ENCODE results near the gene ARID4A. TPM values are rescaled to one million over a fixed set of nuclear protein-coding genes. Genes with fewer than 3 reads are reported as not detected.
"Not testable (repeated sequence)": the region's sequence is repeated elsewhere in the genome, so short reads cannot be mapped to it uniquely, and the experiment has no call there.

Gene ARID4A
- 39.6 and 42.0 TPM in 2 replicates for total RNA-seq

- ATAC-seq (ENCODE audit: low read depth) (peak; percentile 8), DNase-seq (peak; percentile 68)
- no peaks in the 10 kb centered on the region for H3K9me3 Mint-ChIP-seq
- CTCF ChIA-PET = interaction anchor here (0.6 to 1.1 kb wide), 2 partner anchors 40 to 54 kb away, joined by 3 to 7 read pairs; partner anchors contain the start of gene PSMA3
- intact Hi-C loops (cut with micrococcal nuclease) = loop anchor here (1.0 to 5.0 kb wide), 6 partner anchors 17 to 1950 kb away; partner anchors contain the start of genes ACTR10, KIAA0586, PPM1A and PSMA3
- no peak for TF ChIP-seq CTCF (IDR thresholded peaks at IDR 0.05)
- H3K27me3 Mint-ChIP-seq = no peaks in the 10 kb centered on the region
- POLR2A ChIA-PET = interaction anchor here (0.6 to 3.3 kb wide), 24 partner anchors 9 to 1950 kb away, joined by 3 to 56 read pairs (median 6); partner anchors contain the start of genes ACTR10, KIAA0586, NAA30 and PPM1A
- H3K27ac Mint-ChIP-seq = peak within 1 kb of the TSS; percentile 96
- peak within 1 kb of the TSS; percentile 99 for H3K4me3 Mint-ChIP-seq
- peaks cover 46% of the 10 kb centered on the region for H3K36me3 Mint-ChIP-seq (ENCODE audit: low read depth)
- H3K4me1 Mint-ChIP-seq = peaks cover 53% of the 10 kb centered on the region
These were observed at the start of gene ARID4A for GRCh38 chr14:58298477-58299400. ARID4A (plus strand) TSS chr14:58298555; CDS start chr14:58299855, 1,300 bp downstream.

- Mint-ChIP-seq H3K9me3 (no peaks in the 10 kb centered on the region), H3K36me3 (ENCODE audit: low read depth) (peaks cover 71% of the 10 kb centered on the region), H3K4me1 (peaks cover 33% of the 10 kb centered on the region), H3K4me3 (no peak overlapping the region), H3K27me3 (no peaks in the 10 kb centered on the region), H3K27ac (no peak overlapping the region)
- intact Hi-C loops (cut with micrococcal nuclease) = loop anchor here (10.0 kb wide), 1 partner anchor 1235 kb away; the partner anchor contains the start of genes JKAMP and L3HYPDH
- CTCF ChIA-PET = no interaction called here
- DNase-seq (no peak), ATAC-seq (ENCODE audit: low read depth) (no peak)
- no peak for TF ChIP-seq CTCF (IDR thresholded peaks at IDR 0.05)
- POLR2A ChIA-PET = no interaction called here
These were observed 48.7 kb upstream of the ARID4A start for GRCh38 chr14:58249611-58250010.

- intact Hi-C loops (cut with micrococcal nuclease) = no loop called here
- H3K9me3 Mint-ChIP-seq = no peaks in the 10 kb centered on the region
- DNase-seq (no peak), ATAC-seq (ENCODE audit: low read depth) (no peak)
- POLR2A ChIA-PET = interaction anchor here (0.6 to 1.1 kb wide), 5 partner anchors 13 to 59 kb away, joined by 3 to 4 read pairs (median 3); partner anchors contain the start of genes ACTR10, ARID4A and PSMA3
- H3K36me3 Mint-ChIP-seq (ENCODE audit: low read depth) = peaks cover 64% of the 10 kb centered on the region
- TF ChIP-seq CTCF (IDR thresholded peaks at IDR 0.05) = no peak
- H3K4me1 Mint-ChIP-seq = no peaks in the 10 kb centered on the region
- CTCF ChIA-PET = interaction anchor here (0.6 kb wide), 1 partner anchor 40 kb away, joined by 3 read pairs; the partner anchor contains the start of gene ARID4A
- no peak overlapping the region for H3K4me3 Mint-ChIP-seq
- no peak overlapping the region for H3K27ac Mint-ChIP-seq
- no peaks in the 10 kb centered on the region for H3K27me3 Mint-ChIP-seq
These were observed 40.2 kb upstream of the ARID4A start for GRCh38 chr14:58258156-58258555.

- intact Hi-C loops (cut with micrococcal nuclease) = loop anchor here (5.0 kb wide), 1 partner anchor 35 kb away; the partner anchor contains the start of gene ARID4A
- DNase-seq; ATAC-seq (ENCODE audit: low read depth); CTCF ChIA-PET; H3K9me3 Mint-ChIP-seq; H3K27me3 Mint-ChIP-seq; H3K4me1 Mint-ChIP-seq; H3K27ac Mint-ChIP-seq; POLR2A ChIA-PET; H3K4me3 Mint-ChIP-seq: not testable (repeated sequence)
- peaks cover 75% of the 10 kb centered on the region for H3K36me3 Mint-ChIP-seq (ENCODE audit: low read depth)
These were observed 36.4 kb upstream of the ARID4A start for GRCh38 chr14:58262005-58262404.

- intact Hi-C loops (cut with micrococcal nuclease) = no loop called here
- H3K4me3 Mint-ChIP-seq = no peak overlapping the region
- H3K9me3 Mint-ChIP-seq = no peaks in the 10 kb centered on the region
- CTCF ChIA-PET = no interaction called here
- H3K27me3 Mint-ChIP-seq = no peaks in the 10 kb centered on the region
- H3K4me1 Mint-ChIP-seq = no peaks in the 10 kb centered on the region
- DNase-seq (no peak), ATAC-seq (ENCODE audit: low read depth) (no peak)
- POLR2A ChIA-PET = no interaction called here
- TF ChIP-seq CTCF (IDR thresholded peaks at IDR 0.05) = no peak
- H3K27ac Mint-ChIP-seq = no peak overlapping the region
- H3K36me3 Mint-ChIP-seq (ENCODE audit: low read depth) = peaks cover 80% of the 10 kb centered on the region
These were observed 33.0 kb upstream of the ARID4A start for GRCh38 chr14:58265401-58265800.
